Neural crest cell (in vitro differentiated cells): ENCODE measurements around the gene LRCH1. TPM values are rescaled to one million over a fixed set of nuclear protein-coding genes. Genes with fewer than 3 reads are reported as not detected.

ENCODE experiments used
- DNase-seq: peaks from one replicate; pipeline ENCODE4 v3.0.0; 2021; ENCODE audit warnings: low read depth, mixed read lengths, low spot score
- H3K27ac Mint-ChIP-seq: one replicate; pipeline ENCODE4 v1.8.0; 2021; ENCODE audit warnings: mild to moderate bottlenecking, mixed read lengths; ENCODE audit not compliant: unreplicated experiment
- H3K27me3 Mint-ChIP-seq: 2 replicates; pipeline ENCODE4 v1.8.0; 2021; ENCODE audit warnings: low read depth, mild to moderate bottlenecking, mixed read lengths
- H3K36me3 Mint-ChIP-seq: 2 replicates; pipeline ENCODE4 v1.8.0; 2021; ENCODE audit warnings: low read depth, mild to moderate bottlenecking, mixed read lengths
- H3K4me1 Mint-ChIP-seq: 2 replicates; pipeline ENCODE4 v1.8.0; 2021; ENCODE audit warnings: mixed read lengths
- H3K4me3 Mint-ChIP-seq: one replicate; pipeline ENCODE4 v1.8.0; 2021; ENCODE audit warnings: mild to moderate bottlenecking, mixed read lengths
- H3K9me3 Mint-ChIP-seq: 2 replicates; pipeline ENCODE4 v1.8.0; 2021; ENCODE audit warnings: mixed read lengths
- CTCF ChIP-seq: fragments of 200-600 bp; sonication (generic); conservative IDR thresholded peaks from 2 replicates; pipeline ENCODE4 v1.5.0; 2021; ENCODE audit warnings: antibody characterized with exemption, mild to moderate bottlenecking
- total RNA-seq: library from RNA; stranded (reverse); gene quantifications from 2 replicates; pipeline ENCODE4 v1.2.1, GENCODE V29; 2021

Gene LRCH1
- total RNA-seq, 1 donor from 2014 or later, result 15.8 TPM

- peak overlapping the region; percentile 16 for H3K27ac Mint-ChIP-seq
- H3K4me1 Mint-ChIP-seq, result peaks cover 12% of the 10 kb centered on the region
- DNase-seq, result no peak
- TF ChIP-seq CTCF, result no peak
- no peaks in the 10 kb centered on the region for H3K36me3 Mint-ChIP-seq
- H3K27me3 Mint-ChIP-seq, result no peaks in the 10 kb centered on the region
- H3K4me3 Mint-ChIP-seq, result no peak overlapping the region
- H3K9me3 Mint-ChIP-seq, result no peaks in the 10 kb centered on the region
These were observed 16.6 kb upstream of the LRCH1 start for GRCh38 chr13:46536341-46536740.

DNA sequence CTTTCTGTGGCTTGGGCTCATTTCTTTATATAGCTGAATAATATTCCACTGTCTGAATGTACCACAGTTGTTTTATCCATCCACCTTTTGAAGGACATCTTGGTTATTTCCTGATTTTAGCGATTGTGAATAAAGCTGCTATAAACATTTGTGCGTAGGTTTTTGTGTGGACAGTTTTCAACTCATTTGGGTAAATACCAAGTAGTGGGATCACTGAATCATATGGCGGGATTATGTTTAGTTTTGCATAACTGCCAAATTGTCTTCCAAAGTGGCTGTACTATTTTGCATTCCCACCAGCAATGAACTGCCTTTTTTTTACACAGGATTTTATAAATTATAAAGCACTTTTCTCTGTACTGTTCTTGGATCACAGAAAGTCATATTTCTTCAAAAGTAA is 13.7 kb upstream of the LRCH1 start:
- Mint-ChIP-seq H3K36me3 (no peaks in the 10 kb centered on the region), H3K4me1 (peaks cover 8% of the 10 kb centered on the region), H3K4me3 (no peak overlapping the region), H3K27me3 (no peaks in the 10 kb centered on the region), H3K9me3 (no peaks in the 10 kb centered on the region), H3K27ac (no peak overlapping the region)
- TF ChIP-seq CTCF, result no peak
- DNase-seq, result no peak

- Mint-ChIP-seq H3K36me3 (no peaks in the 10 kb centered on the region), H3K27me3 (no peaks in the 10 kb centered on the region), H3K4me3 (no peak overlapping the region), H3K9me3 (no peaks in the 10 kb centered on the region), H3K4me1 (peaks cover 10% of the 10 kb centered on the region), H3K27ac (no peak overlapping the region)
- no peak for TF ChIP-seq CTCF
- no peak for DNase-seq
These were observed 11.8 kb upstream of the LRCH1 start for GRCh38 chr13:46541210-46541609.

DNA sequence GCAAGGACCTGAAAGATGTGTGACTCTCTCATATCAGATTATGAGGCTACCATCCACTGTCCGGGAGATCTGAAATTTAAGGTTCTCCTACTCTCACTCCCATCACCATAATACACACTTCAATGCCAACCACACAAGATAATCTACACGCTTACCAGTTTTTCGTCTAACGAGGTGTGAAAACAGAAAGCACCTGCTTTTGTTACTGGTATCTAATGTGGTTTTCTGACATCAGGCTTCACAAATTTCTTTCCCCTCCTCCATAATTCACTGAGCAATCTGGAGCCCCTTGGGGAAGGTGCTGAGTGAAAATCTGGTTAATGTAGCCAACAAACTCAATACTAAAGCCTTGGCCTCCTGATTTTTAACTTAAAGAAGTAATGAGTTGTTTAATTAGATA is 10.1 kb upstream of the LRCH1 start:
- H3K27ac Mint-ChIP-seq, result no peak overlapping the region
- H3K4me1 Mint-ChIP-seq, result peaks cover 8% of the 10 kb centered on the region
- DNase-seq, result no peak
- no peak for TF ChIP-seq CTCF
- no peak overlapping the region for H3K4me3 Mint-ChIP-seq
- H3K36me3 Mint-ChIP-seq, result no peaks in the 10 kb centered on the region
- no peaks in the 10 kb centered on the region for H3K27me3 Mint-ChIP-seq
- H3K9me3 Mint-ChIP-seq, result no peaks in the 10 kb centered on the region

DNA sequence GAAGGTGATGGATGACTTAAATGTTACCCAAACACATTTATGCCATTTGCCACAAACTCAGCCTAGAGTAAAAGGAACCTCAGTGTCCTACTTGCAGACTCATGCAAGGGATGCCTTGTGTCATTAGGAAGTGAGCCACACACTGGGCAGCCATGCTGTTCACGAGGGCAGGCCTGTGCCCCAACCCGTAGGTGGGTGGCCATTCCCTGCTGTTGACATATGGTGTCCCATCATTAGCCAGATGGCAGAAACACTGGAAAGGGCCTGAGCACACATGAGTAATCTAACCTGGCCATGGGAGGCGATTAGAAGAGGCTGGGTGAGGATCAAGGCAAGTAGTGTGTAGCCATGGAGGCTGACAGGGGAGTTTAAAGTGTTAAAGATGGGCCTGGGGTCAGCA is 9.7 kb upstream of the LRCH1 start:
- no peaks in the 10 kb centered on the region for H3K27me3 Mint-ChIP-seq
- H3K4me3 Mint-ChIP-seq, result no peak overlapping the region
- no peak for TF ChIP-seq CTCF
- no peaks in the 10 kb centered on the region for H3K36me3 Mint-ChIP-seq
- H3K27ac Mint-ChIP-seq, result no peak overlapping the region
- H3K9me3 Mint-ChIP-seq, result no peaks in the 10 kb centered on the region
- no peak for DNase-seq
- peaks cover 8% of the 10 kb centered on the region for H3K4me1 Mint-ChIP-seq

GRCh38 chr13:46544208-46544607 is 8.8 kb upstream of the LRCH1 start:
- DNase-seq, result no peak
- no peaks in the 10 kb centered on the region for H3K36me3 Mint-ChIP-seq
- no peak overlapping the region for H3K27ac Mint-ChIP-seq
- no peak overlapping the region for H3K4me3 Mint-ChIP-seq
- no peak for TF ChIP-seq CTCF
- no peaks in the 10 kb centered on the region for H3K9me3 Mint-ChIP-seq
- H3K4me1 Mint-ChIP-seq, result peaks cover 8% of the 10 kb centered on the region
- no peaks in the 10 kb centered on the region for H3K27me3 Mint-ChIP-seq
